NB4 (cell line): ENCODE results near the gene UBN1.
A peak's percentile ranks its signal among the peaks of the same experiment; 100 is the strongest.
"Not testable (repeated sequence)": the region's sequence is repeated elsewhere in the genome, so short reads cannot be mapped to it uniquely, and the experiment has no call there.

ENCODE experiments used
- DNase-seq: peaks from one replicate; pipeline ENCODE4 v3.0.0; 2010; ENCODE audit warnings: low read depth
- H3K4me3 ChIP-seq: one replicate; pipeline ENCODE4 v1.5.1; 2011; ENCODE audit warnings: mild to moderate bottlenecking, low read depth, low read length, moderate library complexity
- CTCF ChIP-seq: IDR thresholded peaks from one replicate; pipeline ENCODE4 v1.5.1; 2012; ENCODE audit warnings: low read depth, low read length
- MAX ChIP-seq: IDR thresholded peaks from 2 replicates; pipeline ENCODE4 v1.6.1; 2011; ENCODE audit warnings: low read depth, low read length
- MYC ChIP-seq: IDR thresholded peaks from 2 replicates; pipeline ENCODE4 v1.6.1; 2011; ENCODE audit warnings: low read depth, low read length
- POLR2A ChIP-seq: IDR thresholded peaks from 2 replicates; pipeline ENCODE4 v1.6.1; 2011; ENCODE audit warnings: mild to moderate bottlenecking; ENCODE audit not compliant: insufficient read length; ENCODE audit errors: extremely low read depth

Gene UBN1

GRCh38 chr16:4895366-4895765 lies 48.1 kb downstream of the UBN1 start:
- no peak for TF ChIP-seq CTCF
- no peak for TF ChIP-seq POLR2A
- TF ChIP-seq MYC: no peak
- no peak for TF ChIP-seq MAX
- no peak for DNase-seq

GRCh38 chr16:4896761-4897160 lies 49.5 kb downstream of the UBN1 start:
- not testable (repeated sequence) for H3K4me3 ChIP-seq
- peak; percentile 25 for DNase-seq

More at GRCh38 chr16:4895366-4895765, 48.1 kb downstream of the UBN1 start:
- H3K4me3 ChIP-seq: no peak overlapping the region

DNA sequence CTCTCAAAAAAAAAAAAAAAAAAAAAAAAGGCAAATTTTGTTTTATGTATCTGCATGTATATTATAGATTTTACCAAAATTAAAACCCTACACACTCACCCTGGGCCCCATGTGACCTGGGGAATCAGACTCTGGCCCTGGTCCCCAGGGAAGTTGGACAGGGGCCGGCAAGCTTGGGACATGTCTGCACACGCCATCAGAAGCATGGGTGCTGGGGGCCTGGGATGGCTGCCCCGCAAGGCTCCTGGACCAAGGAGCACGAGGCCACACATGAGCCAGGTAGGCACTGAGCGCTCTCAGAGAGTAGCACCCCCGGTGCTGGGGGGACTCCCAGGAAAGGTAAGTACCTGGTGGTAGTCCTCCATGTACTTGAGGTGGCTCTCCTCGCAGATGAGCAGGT lies 50.0 kb downstream of the UBN1 start:
- no peak overlapping the region for H3K4me3 ChIP-seq
- no peak for TF ChIP-seq CTCF
- TF ChIP-seq MYC: no peak
- no peak for TF ChIP-seq POLR2A
- TF ChIP-seq MAX: no peak
- DNase-seq: no peak

GRCh38 chr16:4898811-4899473 lies 51.7 kb downstream of the UBN1 start:
- no peak overlapping the region for H3K4me3 ChIP-seq
- TF ChIP-seq MYC (no peak), MAX (no peak), CTCF (no peak), POLR2A (no peak)
- no peak for DNase-seq

- H3K4me3 ChIP-seq: no peak overlapping the region
- no peak for DNase-seq
- TF ChIP-seq MYC: no peak
- no peak for TF ChIP-seq POLR2A
- TF ChIP-seq CTCF: no peak
- no peak for TF ChIP-seq MAX
These were observed 52.2 kb downstream of the UBN1 start for GRCh38 chr16:4899474-4899846.

GRCh38 chr16:4900036-4900435 lies 52.8 kb downstream of the UBN1 start:
- no peak overlapping the region for H3K4me3 ChIP-seq
- TF ChIP-seq POLR2A (no peak), MYC (no peak), CTCF (no peak), MAX (no peak)
- no peak for DNase-seq
